ENCODE data around the gene CD207. TPM values are rescaled to one million over a fixed set of nuclear protein-coding genes. Genes with fewer than 3 reads are reported as not detected.

Gene CD207
- total and polyA plus RNA-seq, 2 of the 8 experiments (the other 6 are each of a cell fraction or from before 2014, with no cell fraction given), result not detected

GRCh38 chr2:70837980-70838925, 2.6 kb upstream of the CD207 start (continued):
- TF ChIP-seq CHD7 (IDR thresholded peaks at IDR 0.05; ENCODE audit: insufficient replicate concordance, low read length) (no peak), KDM5A (IDR thresholded peaks at IDR 0.05; ENCODE audit: low read length) (no peak), CTCF (IDR thresholded peaks at IDR 0.05; ENCODE audit: control extremely low read depth in 1 of 3, insufficient read depth in 1 of 3, low read depth in 1 of 3, low read length in 3 of 3) (no peak), SRF (IDR thresholded peaks at IDR 0.05; ENCODE audit: low read depth, low read length) (no peak), PHF8 (conservative IDR thresholded peaks at IDR 0.05; ENCODE audit: low read depth, low read length) (no peak), SP2 (IDR thresholded peaks at IDR 0.05; ENCODE audit: low read length) (no peak)

Data from H1 (cell line).